Muscle layer of colon (tissue), 2 donors: ENCODE data around the gene NEK4.

Experiments
- H3K27ac ChIP-seq: one replicate; pipeline ENCODE4 v1.7.0; 2013; ENCODE audit warnings: low read depth, mild to moderate bottlenecking, low read length, moderate library complexity
- H3K27me3 ChIP-seq, 2 donors: one replicate each; pipeline ENCODE4 v1.7.0; 2013; ENCODE audit warnings: low read length in 2 of 2, mild to moderate bottlenecking in 2 of 2; ENCODE audit not compliant: insufficient read depth in 2 of 2, control insufficient read depth in 1 of 2
- H3K36me3 ChIP-seq: one replicate; pipeline ENCODE4 v1.7.0; 2013; ENCODE audit warnings: mild to moderate bottlenecking, low read length; ENCODE audit not compliant: insufficient read depth
- H3K4me1 ChIP-seq: one replicate; pipeline ENCODE4 v1.7.0; 2013; ENCODE audit warnings: mild to moderate bottlenecking, low read length; ENCODE audit not compliant: insufficient read depth
- H3K4me3 ChIP-seq, 2 donors: one replicate each; pipeline ENCODE4 v1.7.0; 2013; ENCODE audit warnings: low read length in 2 of 2, low read depth in 1 of 2, mild to moderate bottlenecking in 1 of 2, moderate library complexity in 1 of 2
- H3K9ac ChIP-seq: one replicate; pipeline ENCODE4 v1.7.0; 2013; ENCODE audit warnings: low read length
- H3K9me3 ChIP-seq: one replicate; pipeline ENCODE4 v1.7.0; 2013; ENCODE audit warnings: mild to moderate bottlenecking, low read length
- donor health status: abdominal sarcoma.
- donor health status: Adenocarcinoma of cecum.

Gene NEK4

DNA sequence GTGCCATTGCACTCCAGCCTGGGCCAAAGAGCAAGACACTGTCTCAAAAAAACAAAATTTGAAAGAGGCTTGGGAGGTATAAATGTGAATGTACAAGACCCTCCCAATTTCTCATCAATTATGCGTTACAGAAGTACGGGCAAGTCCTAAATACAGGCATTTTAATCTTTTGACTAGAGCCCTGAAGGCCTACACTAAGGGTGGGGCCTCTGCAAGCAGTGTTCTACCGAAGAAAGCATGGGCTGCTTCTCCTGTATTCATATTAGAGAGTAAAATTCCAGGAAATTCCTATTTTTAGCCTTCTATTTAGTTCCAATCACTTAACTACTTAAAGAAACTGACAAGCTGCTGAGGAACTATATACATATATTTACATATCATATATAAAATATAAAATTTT, 110.7 kb downstream of the NEK4 start:
- Histone ChIP-seq H3K9me3 (no peaks in the 10 kb centered on the region), H3K4me1 (no peaks in the 10 kb centered on the region), H3K36me3 (peaks cover 51% of the 10 kb centered on the region)

More for the DNA sequence above, 110.7 kb downstream of the NEK4 start:
- Histone ChIP-seq H3K4me3 (no peak overlapping the region), H3K27ac (no peak overlapping the region), H3K27me3 (no peaks in the 10 kb centered on the region), H3K9ac (no peak overlapping the region)
